NCI-H748 (cell line): ENCODE results near the gene ZNF273.
"Not testable (repeated sequence)": the region's sequence is repeated elsewhere in the genome, so short reads cannot be mapped to it uniquely, and the experiment has no call there.

Experiments used
- DNase-seq: peaks from one replicate; lab custom pipeline; 2025; ENCODE audit not compliant: unreplicated experiment; lab: John Stamatoyannopoulos, UW

The ZNF273 gene

DNA sequence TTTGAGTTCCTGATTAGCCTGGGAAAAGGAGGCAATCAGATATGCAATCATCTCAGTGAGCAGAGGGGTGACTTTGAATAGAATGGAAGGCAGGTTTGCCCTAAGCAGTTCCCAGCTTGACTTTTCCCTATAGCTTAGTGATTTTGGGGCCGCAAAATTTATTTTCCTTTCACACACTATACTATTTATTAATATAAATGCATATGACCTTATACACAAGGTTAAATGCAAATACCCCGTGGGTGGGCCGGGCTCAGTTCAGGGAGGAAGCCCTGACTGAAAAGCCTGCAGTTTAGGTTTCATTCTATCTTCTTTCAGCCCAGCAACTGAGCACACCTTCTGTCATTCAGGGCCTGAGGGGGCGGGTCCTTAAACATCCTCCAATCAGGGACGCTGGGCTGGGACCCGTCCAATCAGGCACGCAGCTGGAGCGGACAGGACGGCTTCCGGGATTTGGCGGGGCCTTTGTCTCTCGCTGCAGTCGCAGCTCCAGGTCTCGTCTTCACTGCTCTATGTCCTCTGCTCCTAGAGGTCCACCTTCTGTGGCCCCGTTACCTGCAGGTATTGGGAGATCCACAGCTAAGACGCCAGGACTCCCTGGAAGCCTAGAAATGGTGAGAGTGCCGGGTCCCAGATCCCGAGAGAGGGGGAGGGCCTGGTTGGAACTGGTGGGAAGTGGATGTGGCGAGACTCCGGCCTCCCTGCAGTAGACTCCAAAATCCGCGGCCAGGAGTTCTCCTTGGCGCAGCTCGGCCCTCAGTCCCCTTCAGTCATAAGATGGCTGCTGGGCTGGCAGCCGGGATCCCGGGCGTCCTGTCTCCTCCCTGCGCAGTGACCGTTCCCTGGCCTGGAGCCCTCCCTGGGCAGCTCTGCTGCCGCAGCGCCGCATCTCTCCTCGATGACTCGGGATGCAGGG, at the start of gene ZNF273:
Gene ZNF273 (plus strand): TSS at position 468 of the 916 bp plus-strand sequence. CDS start 45 bp downstream, at position 513.
- peak; percentile 93 for DNase-seq

DNA sequence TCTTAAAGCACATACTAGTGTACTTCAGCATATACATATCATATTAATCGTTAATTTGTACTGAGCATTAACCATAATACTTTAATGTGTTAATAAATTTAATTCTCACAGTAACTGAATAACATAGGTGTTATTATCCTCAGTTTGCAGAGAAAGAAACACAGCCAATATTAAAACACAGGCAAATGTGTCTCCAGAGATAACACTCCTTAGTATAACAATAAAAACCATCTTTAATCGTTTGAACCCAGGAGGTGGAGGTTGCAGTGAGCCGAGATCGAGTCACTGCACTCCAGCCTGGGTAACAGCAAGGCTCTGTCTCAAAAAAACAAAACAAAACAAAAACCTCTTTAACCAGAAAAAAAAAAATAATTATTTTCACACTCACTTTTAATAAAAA, 49.4 kb upstream of the ZNF273 start:
- DNase-seq, result no peak

DNA sequence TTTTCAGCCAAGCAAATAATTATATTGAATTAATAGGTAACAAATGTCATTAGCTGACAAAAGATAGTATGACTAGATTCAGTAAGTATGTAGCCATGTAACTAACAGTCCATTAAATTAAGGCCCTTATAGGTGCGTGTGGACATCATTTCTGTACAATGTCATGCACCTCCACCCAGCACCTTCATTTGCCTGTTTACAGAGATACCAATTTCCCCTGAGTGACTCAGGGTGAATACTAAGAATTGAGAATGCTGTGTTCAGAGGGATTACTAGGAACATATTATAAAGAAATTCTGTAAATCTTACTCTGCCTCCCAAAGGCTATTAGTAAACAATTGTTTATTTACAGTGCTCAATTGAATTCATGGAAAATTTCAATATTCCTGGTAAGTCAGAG, 48.1 kb upstream of the ZNF273 start:
- DNase-seq, result no peak

DNA sequence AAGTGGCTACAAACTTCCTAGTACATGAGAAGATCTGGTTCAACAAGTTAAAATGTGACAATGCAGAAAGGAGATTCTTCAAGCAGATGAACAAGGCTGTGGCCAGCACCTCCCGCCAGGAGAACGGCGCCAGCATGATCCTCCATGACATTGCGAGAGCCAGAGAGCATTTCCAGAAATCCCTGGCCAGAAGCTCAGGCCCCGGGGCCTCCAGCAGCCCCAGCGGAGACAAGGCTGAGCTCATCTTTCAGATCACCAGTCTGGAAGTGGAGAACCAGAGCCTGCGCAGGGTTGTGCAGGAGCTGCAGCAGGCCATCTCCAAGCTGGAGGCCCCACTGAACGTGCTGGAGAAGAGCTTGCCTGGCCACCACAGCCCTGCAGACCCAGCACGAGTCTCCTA, 40.1 kb upstream of the ZNF273 start:
- no peak for DNase-seq

DNA sequence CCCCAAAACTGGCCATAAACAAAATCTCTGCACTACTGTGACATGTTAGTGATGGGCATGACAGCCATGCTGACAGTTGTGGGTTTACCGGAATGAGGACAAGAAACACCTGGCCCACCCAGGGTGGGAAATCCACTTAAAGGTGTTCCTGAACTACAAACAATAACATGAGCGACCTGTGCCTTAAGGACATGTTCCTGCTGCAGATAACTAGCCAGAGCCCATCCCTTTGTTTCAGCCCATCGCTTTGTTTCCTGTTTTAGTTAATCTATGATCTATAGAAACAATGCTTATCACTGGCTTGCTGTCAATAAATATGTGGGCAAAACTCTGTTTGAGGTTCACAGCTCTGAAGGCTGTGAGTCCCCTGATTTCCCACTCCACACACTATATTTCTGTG, 39.5 kb upstream of the ZNF273 start:
- not testable (repeated sequence) for DNase-seq

DNA sequence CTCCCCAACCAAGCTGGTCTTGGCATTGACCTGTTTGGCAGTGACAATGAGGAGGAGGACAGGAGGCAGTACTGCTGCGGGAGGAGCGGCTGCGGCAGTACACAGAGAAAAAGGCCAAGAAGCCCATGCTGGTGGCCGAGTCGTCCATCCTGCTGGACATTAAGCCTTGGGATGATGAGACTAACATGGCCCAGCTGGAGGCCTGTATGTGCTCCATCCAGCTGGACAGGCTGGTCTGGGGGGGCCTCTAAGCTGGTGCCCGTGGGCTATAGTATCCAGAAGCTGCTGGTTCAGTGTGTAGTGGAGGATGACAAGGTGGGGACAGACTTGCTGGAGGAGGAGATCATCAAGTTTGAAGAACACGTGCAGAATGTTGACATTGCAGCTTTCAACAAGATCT, 39.1 kb upstream of the ZNF273 start:
- no peak for DNase-seq

DNA sequence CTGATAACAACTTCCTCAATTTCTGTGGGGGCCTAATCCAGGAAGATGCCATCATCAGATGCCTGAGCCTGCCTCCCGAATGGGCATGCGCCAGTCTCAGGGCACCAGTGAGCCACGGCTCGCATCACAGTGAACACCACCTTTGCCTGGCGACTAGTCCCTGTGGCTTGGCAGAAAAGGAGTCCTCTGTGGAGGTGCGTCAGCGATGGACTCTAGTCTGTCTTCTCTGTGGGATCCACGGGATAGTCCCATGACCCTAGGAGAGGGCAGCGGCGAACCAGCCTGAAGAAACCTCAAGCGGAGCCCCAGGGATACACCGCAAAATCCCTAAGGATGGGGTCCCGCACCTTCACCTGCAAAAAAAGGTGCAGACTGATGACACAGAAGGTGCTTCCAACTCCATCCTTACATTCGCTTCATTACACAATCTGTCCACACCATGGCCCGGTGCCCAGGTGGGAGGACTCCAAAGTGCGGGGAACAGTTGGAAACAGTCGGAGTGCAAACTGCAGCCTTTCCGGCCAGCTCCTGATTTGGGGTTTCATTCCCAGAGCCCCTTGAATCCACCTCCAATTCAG, 35.1 kb upstream of the ZNF273 start:
- DNase-seq, result no peak

DNA sequence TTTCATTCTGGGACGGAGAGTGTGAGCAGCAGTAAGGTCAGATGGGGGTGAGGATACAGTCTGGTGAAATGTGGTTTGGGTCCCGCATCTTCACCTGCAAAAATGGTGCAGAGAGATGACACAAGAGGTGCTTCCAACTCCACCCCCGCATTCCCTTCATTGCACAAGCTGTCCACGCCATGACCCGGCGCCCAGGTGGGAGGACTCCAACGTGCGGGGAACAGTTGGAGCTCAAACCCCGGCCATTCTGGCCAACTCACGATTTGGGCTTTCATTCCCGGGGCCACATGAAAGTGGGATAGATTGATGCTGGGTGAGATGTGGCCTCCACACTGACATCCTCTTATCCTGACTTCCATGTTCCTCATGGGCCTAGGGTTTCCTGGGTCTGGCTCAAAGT, 34.6 kb upstream of the ZNF273 start:
- no peak for DNase-seq

DNA sequence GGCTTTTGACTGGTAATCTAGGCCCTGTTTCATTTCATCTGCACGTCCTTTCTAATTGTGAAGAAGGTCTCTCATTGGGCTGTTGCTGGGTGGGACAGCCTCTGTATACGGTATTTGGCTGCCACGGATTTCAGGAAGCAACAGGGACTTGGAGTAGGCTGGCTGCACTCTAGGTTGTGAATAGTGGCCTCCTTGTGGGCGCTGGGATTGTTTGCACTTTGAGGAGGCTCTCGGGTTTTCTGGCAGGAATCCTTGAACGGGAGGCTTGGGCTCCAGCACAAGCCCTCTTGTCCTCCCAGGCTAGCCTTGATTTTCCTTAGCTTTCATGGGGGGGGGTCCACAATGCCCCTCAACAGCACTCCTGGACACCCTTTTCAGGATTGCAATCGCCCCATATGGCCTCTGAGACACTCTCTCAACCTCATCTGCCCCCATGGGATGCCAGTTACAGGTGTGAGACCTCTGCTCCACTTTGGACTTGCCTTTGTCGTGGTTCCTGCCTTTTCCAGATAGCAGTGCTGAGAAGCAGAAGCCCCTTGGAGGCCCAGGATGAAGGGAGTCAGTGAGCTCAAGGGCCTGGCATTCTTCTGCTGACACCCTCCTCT, 33.9 kb upstream of the ZNF273 start:
- no peak for DNase-seq

DNA sequence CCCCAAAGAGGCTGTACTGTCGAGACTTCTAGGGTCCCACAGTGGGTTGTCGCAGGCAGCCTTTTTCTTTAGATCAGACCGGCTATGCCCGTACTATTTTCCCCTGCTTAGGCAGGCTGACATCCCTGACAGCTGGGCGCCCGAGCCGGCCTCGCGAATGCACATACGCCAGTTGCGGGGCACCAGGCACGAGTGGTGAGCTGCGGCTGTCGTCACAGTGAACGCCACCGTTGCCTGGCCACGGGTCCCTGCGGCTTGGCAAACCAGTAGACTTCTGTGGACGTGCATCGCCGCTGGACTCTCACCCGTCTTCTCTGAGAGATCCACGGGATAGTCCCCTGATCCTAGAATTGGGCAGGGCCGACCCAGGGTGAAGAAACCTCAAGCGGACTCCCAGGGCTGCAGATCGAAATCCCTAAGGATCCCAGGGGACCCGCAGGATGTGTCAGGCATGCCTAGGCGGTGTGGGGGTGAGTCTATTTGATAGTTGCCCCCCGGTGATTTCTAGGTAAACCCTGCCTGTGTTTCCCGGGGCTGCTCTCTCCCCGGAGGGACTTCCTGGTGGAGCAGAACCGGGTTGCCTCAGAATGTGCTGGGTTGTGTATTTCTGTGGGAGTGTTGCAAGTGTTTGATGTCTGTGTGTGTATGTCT, 33.0 kb upstream of the ZNF273 start:
- no peak for DNase-seq

DNA sequence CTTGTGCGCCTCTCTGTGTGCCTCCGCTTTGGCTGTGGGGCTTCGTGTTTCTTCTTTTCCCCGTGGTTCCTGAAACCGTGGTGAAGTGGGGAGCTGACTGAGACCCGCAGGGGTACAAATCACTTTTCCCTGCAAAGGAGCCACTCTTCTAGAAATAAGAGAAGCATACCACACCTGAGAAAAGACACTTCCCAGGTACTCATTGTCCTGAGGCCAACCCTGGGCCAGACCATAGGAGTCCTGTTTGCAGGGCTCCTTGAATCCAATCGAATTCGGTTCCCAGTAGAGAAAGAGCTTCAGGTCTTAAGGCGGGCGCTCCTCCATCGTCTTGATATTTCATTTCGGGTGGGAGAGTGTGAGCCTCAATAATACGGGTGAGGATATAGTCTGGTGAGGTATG, 32.4 kb upstream of the ZNF273 start:
- DNase-seq, result no peak

DNA sequence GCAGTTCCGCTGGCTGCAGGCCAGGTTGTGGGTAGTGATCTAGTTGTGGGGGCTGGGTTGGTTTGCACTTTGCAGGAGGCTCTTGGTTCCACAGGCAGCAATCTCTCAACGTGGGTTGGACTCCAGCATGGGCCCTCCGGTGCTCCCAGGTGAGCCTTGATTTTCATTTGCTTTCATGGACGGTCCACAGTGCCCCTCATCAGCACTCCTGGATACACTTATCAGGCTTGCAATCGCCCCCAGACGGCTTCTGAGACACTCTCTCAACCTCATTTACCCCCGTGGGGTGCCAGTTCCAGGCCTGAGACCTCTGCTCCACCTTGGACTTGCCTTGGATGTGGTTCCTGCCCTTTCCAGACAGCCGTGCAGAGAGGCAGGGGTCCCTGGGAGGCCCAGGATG, 31.3 kb upstream of the ZNF273 start:
- no peak for DNase-seq

DNA sequence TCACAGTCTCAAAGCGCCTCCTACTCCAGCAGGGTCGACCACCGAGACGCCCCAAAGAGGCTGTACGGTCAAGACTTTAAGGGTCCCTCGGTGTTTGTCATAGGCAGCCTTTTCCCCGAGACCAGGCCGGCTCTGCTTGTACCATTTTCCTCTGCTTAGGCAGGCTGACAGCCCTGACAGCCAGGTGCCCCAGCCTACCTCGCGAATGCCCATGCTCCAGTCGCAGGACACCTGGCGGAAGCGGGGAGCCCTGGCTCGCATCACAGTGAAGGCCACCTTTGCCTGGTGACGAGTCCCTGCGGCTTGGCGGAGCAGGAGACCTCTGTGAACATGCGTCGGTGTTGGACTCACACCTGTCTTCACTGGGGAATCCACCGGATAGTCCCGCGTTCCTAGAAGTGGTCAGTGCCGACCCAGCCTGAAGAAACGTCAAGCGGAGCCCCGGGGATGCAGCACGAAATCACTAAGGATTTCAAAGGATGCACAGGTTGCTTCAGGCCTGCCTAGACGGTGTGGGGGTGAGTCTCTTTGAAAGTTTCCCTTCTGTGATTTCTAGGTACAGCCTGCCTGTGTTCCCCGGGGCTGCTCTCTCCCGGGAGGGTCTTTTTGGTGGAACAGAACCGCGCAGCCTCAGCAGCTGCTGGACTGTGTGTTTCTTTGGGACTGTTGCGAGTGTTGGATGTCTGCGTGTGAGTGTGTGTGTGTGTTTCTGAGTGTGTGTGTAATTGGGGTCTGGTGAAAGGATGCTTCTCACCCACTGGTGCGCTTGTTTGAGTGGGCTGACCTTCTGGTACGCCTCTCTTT, 30.5 kb upstream of the ZNF273 start:
- DNase-seq, result no peak

DNA sequence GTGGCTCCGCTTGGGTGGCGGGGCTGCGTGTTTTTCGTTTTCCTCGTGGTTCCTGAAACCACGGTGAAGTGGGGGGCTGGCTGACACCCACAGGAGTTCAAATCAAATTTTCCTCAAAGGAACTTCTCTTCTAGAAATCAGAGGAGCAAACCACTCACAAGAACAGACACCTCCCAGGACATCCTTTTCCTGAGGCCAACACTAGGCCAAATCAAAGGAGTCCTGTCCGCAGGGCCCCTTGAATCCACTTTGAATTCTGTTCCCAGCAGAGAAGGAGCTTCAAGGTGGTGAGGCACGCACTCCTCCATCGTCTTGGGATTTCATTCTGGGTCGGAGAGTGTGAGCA, 29.9 kb upstream of the ZNF273 start:
- no peak for DNase-seq

DNA sequence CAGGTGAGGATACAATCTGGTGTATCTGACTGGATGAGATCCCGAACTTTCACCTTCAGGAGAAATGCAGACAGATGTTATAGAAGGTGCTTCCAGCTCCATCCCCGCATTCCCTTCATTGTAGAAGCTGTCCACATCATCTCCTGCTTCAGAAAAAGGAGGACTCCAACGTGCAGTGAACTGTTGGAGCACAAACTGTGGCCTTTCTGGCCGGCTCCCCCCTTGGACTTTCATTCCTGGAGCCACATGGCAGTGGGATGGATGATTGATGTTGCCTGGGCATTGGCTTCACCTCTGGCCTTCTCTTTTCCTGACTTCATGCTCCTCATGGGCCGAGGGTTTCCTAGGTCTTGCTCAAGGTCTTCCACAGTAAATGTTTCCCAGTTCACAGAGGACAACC, 29.6 kb upstream of the ZNF273 start:
- DNase-seq, result no peak

DNA sequence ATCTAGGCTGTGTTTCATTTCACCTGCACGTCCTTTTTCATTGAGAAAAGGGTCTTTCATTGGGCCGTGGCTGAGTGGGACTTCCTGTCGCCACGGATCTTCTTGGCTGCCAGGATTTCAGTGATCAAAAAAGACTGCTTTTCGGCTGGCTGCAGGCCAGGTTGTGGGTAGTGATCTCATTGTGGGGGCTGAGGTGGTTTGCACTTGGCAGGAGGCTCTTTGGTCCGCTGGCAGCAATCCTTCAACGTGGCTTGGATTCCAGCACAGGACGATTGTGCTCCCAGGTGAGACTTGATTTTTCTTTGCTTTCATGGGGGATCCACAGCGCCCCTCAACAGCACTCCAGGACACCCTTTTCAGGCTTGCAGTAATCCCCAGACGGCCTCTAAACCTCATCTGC, 29.0 kb upstream of the ZNF273 start:
- DNase-seq, result no peak

DNA sequence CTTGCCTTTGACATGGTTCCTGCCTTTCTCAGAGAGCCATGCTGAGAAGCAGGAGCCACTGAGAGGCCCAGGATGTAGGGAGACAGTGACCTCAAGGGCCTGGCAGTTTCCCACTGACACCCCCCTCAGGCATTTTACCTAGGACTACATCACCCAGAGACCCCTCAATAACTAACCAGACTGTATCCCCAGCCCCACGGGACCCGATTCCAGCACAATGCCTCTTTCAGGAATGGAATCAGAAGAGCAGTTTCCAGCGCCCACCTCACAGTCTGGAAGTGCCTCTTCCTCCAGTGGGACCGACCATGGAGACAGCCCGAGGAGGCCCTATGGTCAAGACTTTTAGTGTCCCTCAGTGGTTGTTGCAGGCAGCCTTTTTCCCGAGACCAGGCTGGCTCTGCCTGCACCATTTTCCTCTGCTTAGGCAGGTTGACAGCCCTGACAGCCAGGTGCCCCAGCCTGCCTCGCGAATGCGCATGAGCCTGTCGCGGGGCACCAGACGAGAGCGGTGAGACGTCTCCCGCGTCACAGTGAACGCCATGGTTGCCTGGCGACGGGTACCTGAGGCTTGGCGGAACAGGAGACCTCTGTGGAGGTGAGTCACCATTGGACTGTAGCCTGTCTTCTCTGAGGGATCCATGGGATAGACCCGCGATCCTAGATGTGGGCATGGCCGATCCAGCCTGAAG, 28.4 kb upstream of the ZNF273 start:
- DNase-seq, result no peak

DNA sequence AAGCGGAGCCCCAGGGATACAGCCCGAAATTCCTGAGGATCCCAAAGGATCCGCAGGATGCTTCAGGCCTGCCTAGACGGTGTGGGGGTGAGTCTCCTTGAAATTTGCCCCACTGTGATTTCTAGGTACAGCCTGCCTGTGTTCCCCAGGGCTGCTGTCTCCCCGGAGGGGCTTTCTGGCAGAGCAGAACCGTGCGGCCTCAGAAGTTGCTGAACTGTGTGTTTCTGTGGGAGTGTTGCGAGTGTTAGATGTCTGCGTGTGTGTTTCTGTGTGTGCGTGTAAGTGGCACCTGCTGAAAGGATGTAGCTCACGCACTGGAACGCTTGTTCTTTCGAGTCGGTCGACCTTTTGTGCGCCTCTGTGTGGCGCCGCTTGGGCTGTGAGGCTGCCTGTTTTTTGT, 27.8 kb upstream of the ZNF273 start:
- no peak for DNase-seq

DNA sequence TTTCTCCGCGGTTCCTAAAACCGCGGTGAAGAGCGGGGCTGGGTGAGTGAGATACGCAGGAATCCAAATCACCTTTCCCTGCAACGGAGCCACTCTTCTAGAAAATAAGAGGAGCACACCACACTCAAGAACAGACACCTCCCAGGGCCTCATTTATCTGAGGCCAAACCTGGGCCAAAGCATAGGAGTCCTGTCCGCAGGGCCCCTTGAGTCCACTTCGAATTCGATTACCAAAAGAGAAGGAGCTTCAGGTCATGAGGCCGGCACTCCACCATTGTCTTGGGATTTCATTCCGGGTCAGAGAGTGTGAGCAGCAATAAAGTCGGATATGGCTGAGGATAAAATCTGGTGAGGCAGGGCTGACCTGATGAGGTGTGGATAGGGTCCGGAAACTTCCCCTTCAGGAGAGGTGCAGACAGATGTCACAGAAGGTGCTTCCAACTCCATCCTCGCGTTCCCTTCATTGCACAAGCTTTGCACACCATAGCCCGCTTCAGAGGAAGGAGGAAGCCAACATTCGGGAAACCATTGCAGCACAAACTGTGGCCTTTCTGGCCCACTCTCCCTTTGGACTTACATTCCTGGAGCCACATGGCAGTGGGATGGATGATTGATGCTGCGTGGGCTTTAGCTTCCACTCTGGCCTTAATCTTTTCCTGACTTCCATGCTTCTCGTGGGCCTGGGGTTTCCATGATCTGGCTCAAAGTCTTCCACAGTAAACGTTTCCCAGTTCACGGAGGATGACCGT, 27.2 kb upstream of the ZNF273 start:
- no peak for DNase-seq
